GM23248 (cell line): ENCODE measurements around the gene APOA4. TPM values are rescaled to one million over a fixed set of nuclear protein-coding genes. Genes with fewer than 3 reads are reported as not detected.

Experiments
- DNase-seq: peaks from one replicate; pipeline ENCODE4 v3.0.0-alpha.2; 2015
- H2AFZ ChIP-seq: fragments of 200-600 bp; sonication (generic); 2 replicates; pipeline ENCODE4 v1.6.1; 2016; ENCODE audit warnings: antibody characterized with exemption
- H3F3A ChIP-seq: fragments of 200-600 bp; sonication (generic); 2 replicates; pipeline ENCODE4 v1.6.1; 2016; ENCODE audit warnings: mild to moderate bottlenecking, antibody characterized with exemption, mixed run types; ENCODE audit not compliant: insufficient read depth
- H3K27ac ChIP-seq: fragments of 200-600 bp; sonication (generic); 2 replicates; pipeline ENCODE4 v1.5.1; 2016; ENCODE audit warnings: mild to moderate bottlenecking
- H3K27me3 ChIP-seq: fragments of 200-600 bp; sonication (generic); replicated peaks from 2 replicates; pipeline ENCODE4 v1.6.1; 2016; ENCODE audit warnings: mild to moderate bottlenecking; ENCODE audit not compliant: insufficient read depth
- H3K36me3 ChIP-seq: fragments of 200-600 bp; sonication (generic); 2 replicates; pipeline ENCODE4 v1.6.1; 2016; ENCODE audit warnings: low read depth, mild to moderate bottlenecking
- H3K4me1 ChIP-seq: fragments of 200-600 bp; sonication (generic); 2 replicates; pipeline ENCODE4 v1.6.1; 2016; ENCODE audit warnings: mild to moderate bottlenecking; ENCODE audit not compliant: insufficient read depth
- H3K4me2 ChIP-seq: fragments of 200-600 bp; sonication (generic); one replicate; pipeline ENCODE4 v1.6.1; 2016; ENCODE audit warnings: mild to moderate bottlenecking; ENCODE audit not compliant: unreplicated experiment
- H3K4me3 ChIP-seq: fragments of 200-600 bp; sonication (generic); 2 replicates; pipeline ENCODE4 v1.5.1; 2016; ENCODE audit warnings: mild to moderate bottlenecking
- H3K79me2 ChIP-seq: fragments of 200-600 bp; sonication (generic); 2 replicates; pipeline ENCODE4 v1.6.1; 2016; ENCODE audit warnings: mild to moderate bottlenecking; ENCODE audit not compliant: insufficient read depth
- H3K9ac ChIP-seq: fragments of 200-600 bp; sonication (generic); 2 replicates; pipeline ENCODE4 v1.6.1; 2016; ENCODE audit warnings: mild to moderate bottlenecking
- H3K9me2 ChIP-seq: fragments of 200-600 bp; sonication (generic); 2 replicates; pipeline ENCODE4 v1.6.1; 2016; ENCODE audit warnings: mixed run types, mild to moderate bottlenecking, moderate library complexity; ENCODE audit not compliant: insufficient read depth
- H3K9me3 ChIP-seq: fragments of 200-600 bp; sonication (generic); one replicate; pipeline ENCODE4 v1.6.1; 2017; ENCODE audit warnings: low read depth
- H4K20me1 ChIP-seq: fragments of 200-600 bp; sonication (generic); 2 replicates; pipeline ENCODE4 v1.6.0; 2016; ENCODE audit not compliant: insufficient read depth
- EZH2 ChIP-seq: fragments of 200-600 bp; sonication (generic); IDR thresholded peaks from 2 replicates; pipeline ENCODE4 v1.6.1; 2018; ENCODE audit warnings: antibody characterized with exemption, mild to moderate bottlenecking; ENCODE audit not compliant: insufficient read depth, poor library complexity, severe bottlenecking
- EZH2phosphoT487 ChIP-seq: fragments of 200-600 bp; sonication (generic); IDR thresholded peaks from 2 replicates; pipeline ENCODE4 v1.6.1; 2018; ENCODE audit warnings: antibody characterized with exemption, moderate library complexity, mild to moderate bottlenecking, low read depth; ENCODE audit not compliant: insufficient read depth
- WGBS, 2 experiments: methylation state at CpG; one replicate each; pipeline ENCODE4 v1.1.6; 2015 to 2017; ENCODE audit warnings: low lambda C conversion rate in 2 of 2, low coverage in 1 of 2; ENCODE audit errors: missing lambda C conversion rate in 2 of 2; 5-methylcytosine and 5-hydroxymethylcytosine counted together
- in situ Hi-C: fragments of 300-500 bp; cut with MboI; formaldehyde crosslinking; loops from 2 replicates; pipeline ENCODE4 v1.15.0; 2020
- polyA plus RNA-seq: library from polyadenylated mRNA; unstranded; fragments of >200 nt; fragmentation: Nextera tagmentation; extraction: Ambion mirVana; gene quantifications from 2 replicates; pipeline ENCODE4 v1.2.1, GENCODE V29; 2016
- total RNA-seq: library from RNA; depleted of rRNA; stranded (reverse); fragments of >200 nt; shearing (Covaris generic); gene quantifications from 2 replicates; pipeline ENCODE4 v1.2.3, GENCODE V29; 2014

Gene APOA4
- total and polyA plus RNA-seq, 2 experiments from 2014 or later = not detected

GRCh38 chr11:116849060-116849459, 26.0 kb upstream of the APOA4 start:
- peaks cover 27% of the 10 kb centered on the region for H3K4me1 ChIP-seq
- no peak overlapping the region for H2AFZ ChIP-seq
- no peaks in the 10 kb centered on the region for H4K20me1 ChIP-seq
- H3K27ac ChIP-seq = no peak overlapping the region
- in situ Hi-C loops = no loop called here
- H3F3A ChIP-seq = peaks cover 22% of the 10 kb centered on the region
- TF ChIP-seq EZH2 (no peak), EZH2phosphoT487 (no peak)
- no peak overlapping the region for H3K4me3 ChIP-seq
- H3K36me3 ChIP-seq = peaks cover 2% of the 10 kb centered on the region; the same call in 1 of the 2 replicates
- 96% methylated on average over 12 of the region's 12 CpGs for WGBS, 2 experiments
- no peaks in the 10 kb centered on the region for H3K27me3 ChIP-seq
- no peaks in the 10 kb centered on the region for H3K9me2 ChIP-seq
- no peaks in the 10 kb centered on the region for H3K9me3 ChIP-seq
- H3K9ac ChIP-seq = no peak overlapping the region
- DNase-seq = no peak
- H3K79me2 ChIP-seq = no peaks in the 10 kb centered on the region
- no peak overlapping the region for H3K4me2 ChIP-seq

DNA sequence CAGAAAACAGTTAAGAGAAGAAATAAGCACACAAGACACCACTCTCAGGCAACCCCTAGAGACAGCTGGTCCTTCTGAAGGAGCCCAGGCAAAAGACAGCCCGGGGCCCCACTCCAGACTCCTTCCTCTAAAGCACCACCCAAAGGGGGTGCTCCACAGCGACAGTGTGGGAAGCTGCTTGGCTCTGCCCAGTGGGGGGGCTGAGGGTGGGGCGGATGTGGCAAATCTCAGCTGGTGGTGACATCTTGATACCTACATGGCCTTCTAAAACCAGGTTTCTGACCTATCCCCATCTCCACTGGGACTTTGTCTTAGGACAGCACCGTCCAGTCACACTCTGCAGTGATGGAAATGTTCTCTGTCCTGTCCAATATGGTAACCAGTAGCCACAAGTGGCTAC, 24.5 kb upstream of the APOA4 start:
- no peak overlapping the region for H3K9ac ChIP-seq
- no peak overlapping the region for H3K27ac ChIP-seq
- H3K4me2 ChIP-seq = no peak overlapping the region
- no peaks in the 10 kb centered on the region for H3K9me3 ChIP-seq
- H3K27me3 ChIP-seq = no peaks in the 10 kb centered on the region
- TF ChIP-seq EZH2 = no peak
- no peak for TF ChIP-seq EZH2phosphoT487
- no peak overlapping the region for H3K4me3 ChIP-seq
- 98 to 100% methylated on average over 4 of the region's 4 CpGs for WGBS, 2 experiments
- H3K79me2 ChIP-seq = no peaks in the 10 kb centered on the region
- no peaks in the 10 kb centered on the region for H3K9me2 ChIP-seq
- in situ Hi-C loops = no loop called here
- peaks cover 9% of the 10 kb centered on the region for H3F3A ChIP-seq
- no peak for DNase-seq
- no peak overlapping the region for H2AFZ ChIP-seq
- H3K4me1 ChIP-seq = peaks cover 12% of the 10 kb centered on the region
- H4K20me1 ChIP-seq = no peaks in the 10 kb centered on the region
- peaks cover 8% of the 10 kb centered on the region; the same call in 1 of the 2 replicates for H3K36me3 ChIP-seq

GRCh38 chr11:116844722-116845121, 21.6 kb upstream of the APOA4 start:
- no peak for TF ChIP-seq EZH2
- no peak for TF ChIP-seq EZH2phosphoT487
- Histone ChIP-seq H3K27me3 (no peaks in the 10 kb centered on the region), H3K4me2 (no peak overlapping the region), H3K9ac (no peak overlapping the region), H3F3A (0 out of 2 replicates have a peak, but pooled peaks cover 8% of the 10 kb centered on the region), H3K27ac (no peak overlapping the region), H3K4me1 (no peaks in the 10 kb centered on the region), H2AFZ (no peak overlapping the region), H4K20me1 (no peaks in the 10 kb centered on the region), H3K36me3 (peaks cover 8% of the 10 kb centered on the region; the same call in 1 of the 2 replicates), H3K9me3 (no peaks in the 10 kb centered on the region), H3K4me3 (no peak overlapping the region), H3K79me2 (no peaks in the 10 kb centered on the region), H3K9me2 (no peaks in the 10 kb centered on the region)
- 74 to 75% methylated on average over 4 of the region's 4 CpGs for WGBS, 2 experiments
- in situ Hi-C loops = no loop called here
- DNase-seq = no peak

DNA sequence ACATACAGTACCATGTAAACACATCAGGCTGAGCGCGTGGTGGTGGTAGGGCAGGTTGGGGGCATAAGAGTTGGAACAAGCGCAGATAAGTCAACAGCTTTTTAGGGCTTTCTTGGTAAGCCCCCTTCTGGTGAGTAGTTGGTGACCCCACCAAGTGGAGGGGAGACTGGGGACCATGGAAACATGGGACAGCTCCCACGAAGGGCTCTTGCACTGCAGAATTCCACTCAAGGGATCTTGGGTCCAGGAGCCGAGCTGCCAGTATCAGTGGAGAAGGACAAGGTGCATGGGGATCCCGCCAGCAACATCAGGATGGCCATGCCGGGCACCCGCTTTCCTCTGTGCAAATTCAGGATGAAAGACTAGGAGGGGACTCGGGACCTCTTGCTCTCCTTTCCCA, 20.6 kb upstream of the APOA4 start:
- DNase-seq = no peak
- no peaks in the 10 kb centered on the region for H3K79me2 ChIP-seq
- H3K9ac ChIP-seq = no peak overlapping the region
- H3K27ac ChIP-seq = no peak overlapping the region
- no peak for TF ChIP-seq EZH2phosphoT487
- TF ChIP-seq EZH2 = no peak
- H3K4me1 ChIP-seq = no peaks in the 10 kb centered on the region
- 0 out of 2 replicates have a peak, but pooled peaks cover 10% of the 10 kb centered on the region for H3F3A ChIP-seq
- H3K4me2 ChIP-seq = no peak overlapping the region
- no peak overlapping the region for H2AFZ ChIP-seq
- peaks cover 8% of the 10 kb centered on the region; the same call in 1 of the 2 replicates for H3K36me3 ChIP-seq
- H3K27me3 ChIP-seq = no peaks in the 10 kb centered on the region
- no peaks in the 10 kb centered on the region for H4K20me1 ChIP-seq
- no peaks in the 10 kb centered on the region for H3K9me2 ChIP-seq
- H3K4me3 ChIP-seq = no peak overlapping the region
- in situ Hi-C loops = no loop called here
- 87 to 89% methylated on average over 9 of the region's 9 CpGs for WGBS, 2 experiments
- H3K9me3 ChIP-seq = no peaks in the 10 kb centered on the region

- no peaks in the 10 kb centered on the region for H4K20me1 ChIP-seq
- in situ Hi-C loops = no loop called here
- 81 to 92% methylated on average over 4 of the region's 4 CpGs for WGBS, 2 experiments
- no peak overlapping the region for H3K4me3 ChIP-seq
- no peaks in the 10 kb centered on the region for H3K27me3 ChIP-seq
- no peak for DNase-seq
- H3K9me2 ChIP-seq = no peaks in the 10 kb centered on the region
- H3F3A ChIP-seq = 0 out of 2 replicates have a peak, but pooled peaks cover 10% of the 10 kb centered on the region
- no peak overlapping the region for H3K4me2 ChIP-seq
- H3K4me1 ChIP-seq = no peaks in the 10 kb centered on the region
- H3K27ac ChIP-seq = no peak overlapping the region
- no peaks in the 10 kb centered on the region for H3K9me3 ChIP-seq
- no peak overlapping the region for H2AFZ ChIP-seq
- H3K79me2 ChIP-seq = no peaks in the 10 kb centered on the region
- TF ChIP-seq EZH2phosphoT487 = no peak
- TF ChIP-seq EZH2 = no peak
- peaks cover 8% of the 10 kb centered on the region; the same call in 1 of the 2 replicates for H3K36me3 ChIP-seq
- H3K9ac ChIP-seq = no peak overlapping the region
Observed at GRCh38 chr11:116842909-116843308, 19.8 kb upstream of the APOA4 start.
